ENCODE measurements around the gene YAP1.

- no peak for TF ChIP-seq CTCF (tag by site-specific recombination; IDR thresholded peaks at IDR 0.05)
- no peak for TF ChIP-seq ZNF768 (tag by site-specific recombination; IDR thresholded peaks at IDR 0.05)
Observed at GRCh38 chr11:102272047-102272824, 162.0 kb downstream of the YAP1 start.

Data from HEK293 (cell line).